NCI-H2227 (cell line): ENCODE results near the gene CHKB.

Source experiments
- DNase-seq: peaks from one replicate; lab custom pipeline; 2025; ENCODE audit not compliant: unreplicated experiment; lab: John Stamatoyannopoulos, UW

CHKB gene

GRCh38 chr22:50531546-50531961, 51.1 kb downstream of the CHKB start:
- peak; percentile 50 for DNase-seq

DNA sequence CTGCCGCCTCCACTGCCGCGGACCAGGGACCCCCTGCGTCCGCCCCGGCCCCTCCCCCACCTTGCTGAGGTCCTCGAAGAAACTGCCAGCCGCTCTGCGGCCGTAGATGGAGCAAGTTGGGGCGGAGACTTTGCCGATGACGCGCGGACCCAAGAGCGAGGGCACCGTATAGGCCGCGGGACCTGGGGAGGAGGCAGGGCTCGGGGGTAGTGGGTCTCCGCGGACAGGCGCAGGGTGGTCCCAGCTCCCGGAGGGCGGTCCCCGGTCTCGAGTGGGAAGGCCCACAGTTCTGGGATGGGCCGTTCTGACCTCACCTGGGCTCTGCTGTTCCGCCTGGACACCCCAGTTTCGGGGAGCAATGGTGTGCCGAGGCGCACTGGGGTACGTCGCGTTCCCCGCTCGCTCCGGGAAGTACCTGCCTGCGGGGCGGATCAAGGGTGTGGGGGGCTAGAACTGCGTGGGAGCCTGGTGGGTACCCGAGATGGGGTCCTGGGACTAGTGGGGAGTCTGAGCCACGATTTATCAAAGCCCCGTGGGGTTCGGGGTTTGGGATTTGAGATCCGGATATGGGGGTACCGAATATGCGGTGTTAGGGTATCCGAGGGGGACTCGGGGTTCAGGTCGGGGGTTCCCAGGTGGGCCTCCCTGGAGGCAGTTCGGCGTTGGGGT, 51.6 kb downstream of the CHKB start:
- no peak for DNase-seq

GRCh38 chr22:50530580-50530876, 52.1 kb downstream of the CHKB start:
- no peak for DNase-seq

DNA sequence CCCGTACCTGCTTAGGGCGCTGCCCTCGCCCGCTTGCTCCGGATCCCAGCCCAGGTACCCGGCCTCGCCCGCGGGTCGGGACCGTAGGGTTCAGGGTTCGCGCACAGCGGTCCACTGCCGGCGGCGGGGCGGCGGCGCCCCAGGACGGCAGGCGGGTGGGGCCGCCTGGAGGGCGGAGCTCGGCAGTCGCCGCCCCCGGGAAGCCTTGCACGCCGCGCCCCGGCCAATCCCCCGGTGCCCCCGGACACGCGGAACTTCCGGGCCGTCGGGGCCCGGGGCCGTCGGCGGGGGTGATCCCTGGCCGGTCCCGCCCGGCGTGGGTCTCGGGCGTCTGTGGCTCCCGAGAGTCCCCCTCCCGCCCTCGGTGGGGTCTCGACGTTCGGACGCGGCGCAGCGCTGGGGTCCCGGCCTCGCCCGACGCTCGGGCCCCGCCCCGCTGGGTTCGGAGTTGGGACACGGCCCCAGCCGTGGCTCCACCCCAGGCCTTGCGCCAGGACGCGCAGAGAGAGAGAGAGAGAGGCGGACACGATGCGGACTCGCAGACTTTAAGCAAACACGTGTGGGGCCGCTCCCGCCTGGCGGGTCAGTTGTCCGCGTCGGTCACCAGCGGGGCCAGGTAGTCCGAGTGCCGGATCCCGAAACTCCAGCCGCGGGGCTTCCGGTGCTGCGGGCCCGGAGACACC, 52.6 kb downstream of the CHKB start, which contains the start of gene TYMP:
Gene TYMP (minus strand): TSS at position 116 of the 683 bp plus-strand sequence. CDS start 303 bp downstream, outside the sequence.
- no peak for DNase-seq

- no peak for DNase-seq
Observed at GRCh38 chr22:50529416-50529896, 53.2 kb downstream of the CHKB start.
